ENCODE data around the gene FUOM.

The FUOM gene

GRCh38 chr10:133315847-133316246, 42.0 kb downstream of the FUOM start:
- DNase-seq (ENCODE audit: low spot score) (no peak), FAIRE-seq (no peak)

GRCh38 chr10:133314911-133315310, 42.9 kb downstream of the FUOM start:
- DNase-seq (ENCODE audit: low spot score), result no peak
- no peak for FAIRE-seq

- no peak for FAIRE-seq
- no peak for DNase-seq (ENCODE audit: low spot score)
Measured at GRCh38 chr10:133313192-133313591, 44.6 kb downstream of the FUOM start.

GRCh38 chr10:133312769-133313145, 45.1 kb downstream of the FUOM start:
- FAIRE-seq, result no peak
- DNase-seq (ENCODE audit: low spot score), result no peak

GRCh38 chr10:133312016-133312768, 45.6 kb downstream of the FUOM start:
- DNase-seq (ENCODE audit: low spot score), result no peak
- no peak for FAIRE-seq

- FAIRE-seq, result no peak
- DNase-seq (ENCODE audit: low spot score), result no peak
Measured at GRCh38 chr10:133311570-133311969, 46.2 kb downstream of the FUOM start.

GRCh38 chr10:133310789-133311188, 47.0 kb downstream of the FUOM start:
- DNase-seq (ENCODE audit: low spot score), result no peak

GRCh38 chr10:133310399-133310755, 47.4 kb downstream of the FUOM start:
- no peak for FAIRE-seq
- DNase-seq (ENCODE audit: low spot score), result no peak

More at GRCh38 chr10:133310789-133311188, 47.0 kb downstream of the FUOM start:
- no peak for FAIRE-seq

GRCh38 chr10:133309720-133310398, 48.0 kb downstream of the FUOM start:
- DNase-seq (ENCODE audit: low spot score) (no peak), FAIRE-seq (no peak)

- FAIRE-seq, result no peak
- peak; percentile 91 for DNase-seq (ENCODE audit: low spot score)
Measured at GRCh38 chr10:133309100-133309719, 48.6 kb downstream of the FUOM start.

- FAIRE-seq, result peak; percentile 81
Measured at GRCh38 chr10:133308421-133309099, 49.3 kb downstream of the FUOM start, which contains the start of the genes TUBGCP2 and ZNF511. Gene TUBGCP2 (minus strand): TSS chr10:133308872. CDS start chr10:133302941, 5,931 bp downstream. Gene ZNF511 (plus strand): TSS chr10:133308914. CDS start chr10:133308944, 30 bp downstream.

GRCh38 chr10:133307776-133308420, 49.9 kb downstream of the FUOM start:
- FAIRE-seq (no peak), DNase-seq (ENCODE audit: low spot score) (peak; percentile 53)

More at GRCh38 chr10:133308421-133309099, 49.3 kb downstream of the FUOM start, which contains the start of the genes TUBGCP2 and ZNF511:
- peak; percentile 87 for DNase-seq (ENCODE audit: low spot score)

GRCh38 chr10:133306941-133307379, 50.9 kb downstream of the FUOM start:
- DNase-seq (ENCODE audit: low spot score) (no peak), FAIRE-seq (no peak)

GRCh38 chr10:133306097-133306476, 51.7 kb downstream of the FUOM start:
- no peak for FAIRE-seq
- DNase-seq (ENCODE audit: low spot score), result no peak

All from urothelium cell line (cell line).